K562 (cell line): ENCODE measurements around the gene GVQW3.

Experiments
- KLF16 ChIP-seq: IDR thresholded peaks from 2 replicates; pipeline ENCODE4 v1.6.1; 2016; ENCODE audit warnings: antibody characterized with exemption
- L3MBTL2 ChIP-seq: fragments of 450-650 bp; IDR thresholded peaks from 2 replicates; pipeline ENCODE4 v1.6.1; 2016; ENCODE audit warnings: mild to moderate bottlenecking, moderate library complexity
- MYC ChIP-seq, 2 experiments: fragments of 250-450 bp in 1 of 2; sonication (Bioruptor Pico) in 1 of 2; IDR thresholded peaks; 2 replicates each; pipeline versions ENCODE4 v1.5.1 to v1.6.1; 2012 to 2021; ENCODE audit warnings: low read depth in 2 of 2, borderline replicate concordance in 1 of 2, improper control_type of control experiment in 1 of 2, low read length in 1 of 2, mild to moderate bottlenecking in 1 of 2, moderate library complexity in 1 of 2
- TEAD1 ChIP-seq, 2 experiments: fragments of 450-650 bp in 1 of 2; sonication (generic) in 1 of 2; formaldehyde crosslinking; IDR thresholded peaks; 2 replicates each; pipeline versions ENCODE4 v1.4.0 to v1.8.0; 2020 to 2022; ENCODE audit warnings: mild to moderate bottlenecking in 2 of 2, missing genetic modification reagents in 1 of 2

DNA sequence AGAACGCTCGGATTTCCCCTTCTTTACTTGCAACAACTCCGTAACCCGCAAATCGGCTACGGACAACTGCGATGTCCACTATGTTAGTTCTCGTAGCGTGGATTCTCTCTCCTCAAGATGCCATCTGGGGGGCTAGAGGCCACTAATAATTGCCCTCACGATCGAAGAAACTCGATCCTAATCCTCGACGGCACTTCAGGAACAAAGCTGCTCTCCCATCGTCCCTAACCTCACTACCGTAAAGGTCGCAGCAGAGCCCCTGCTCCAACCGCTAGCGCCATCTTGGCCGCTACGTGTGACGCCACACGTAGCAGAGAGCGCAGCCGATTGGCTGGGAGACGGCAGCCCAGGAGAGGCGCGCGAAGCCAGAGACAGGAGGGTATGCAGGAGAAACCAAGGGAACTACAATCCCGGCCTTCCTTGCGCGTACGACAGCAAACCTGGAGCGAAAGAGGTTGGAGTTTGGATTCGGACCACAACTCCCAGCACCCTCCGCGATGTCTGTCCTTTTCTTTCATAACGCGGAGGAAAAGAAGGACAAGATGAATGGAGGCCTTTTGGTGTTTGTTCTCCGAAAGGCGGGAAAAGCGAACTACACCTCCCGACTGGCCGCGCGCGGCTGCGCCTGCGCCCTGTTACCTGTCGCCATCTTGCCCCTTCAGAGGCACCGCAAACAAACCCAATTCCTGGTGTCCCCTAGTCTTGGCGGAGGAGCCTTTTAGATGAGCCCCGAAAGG, 63.4 kb downstream of the GVQW3 start, which contains the start of gene EMSY:
- TF ChIP-seq KLF16 (no peak), TEAD1 (CRISPR knock-in tag; IDR thresholded peaks at IDR 0.05) (peak in 1 of 2 experiments; percentile 90; a peak in 2 of 4 replicates), L3MBTL2 (peak; percentile 92), MYC (IDR thresholded peaks at IDR 0.05; ENCODE audit: low read depth, low read length) (no peak; the same call in 1 of the 2 replicates), MYC (CRISPR knock-in tag; IDR thresholded peaks at IDR 0.05; ENCODE audit: borderline replicate concordance, low read depth) (no peak; the same call in 1 of the 2 replicates)
